HepG2 (cell line): ENCODE results near the gene DDX28. TPM values are rescaled to one million over a fixed set of nuclear protein-coding genes. Genes with fewer than 3 reads are reported as not detected.

Source experiments
- AHR ChIP-seq: IDR thresholded peaks from 2 replicates; pipeline ENCODE4 v1.6.1; 2018; ENCODE audit warnings: missing genetic modification reagents, missing compliant biosample characterization
- FOSL2 ChIP-seq: sonication (generic); formaldehyde crosslinking; IDR thresholded peaks from 2 replicates; pipeline ENCODE4 v1.4.0; 2020; ENCODE audit warnings: missing genetic modification reagents
- FOXK2 ChIP-seq: fragments of 450-650 bp; IDR thresholded peaks from 2 replicates; pipeline ENCODE4 v1.6.1; 2016
- GABPA ChIP-seq, 2 experiments: IDR thresholded peaks; 2 replicates each; pipeline ENCODE4 v1.6.1; 2011 to 2016; ENCODE audit warnings: low read depth in 2 of 2, low read length in 1 of 2, missing biosample characterization in 1 of 2, missing genetic modification characterization in 1 of 2
- HNRNPK ChIP-seq: fragments of 200-400 bp; formaldehyde crosslinking; IDR thresholded peaks from 2 replicates; pipeline ENCODE4 v1.6.1; 2018; ENCODE audit warnings: low read length, low read depth, moderate library complexity, mild to moderate bottlenecking; ENCODE audit not compliant: poor library complexity, severe bottlenecking
- IKZF5 ChIP-seq: IDR thresholded peaks from 2 replicates; pipeline ENCODE4 v1.6.1; 2018; ENCODE audit warnings: missing genetic modification reagents, mild to moderate bottlenecking, missing compliant biosample characterization
- LRRFIP1 ChIP-seq: sonication (generic); formaldehyde crosslinking; conservative IDR thresholded peaks from 2 replicates; pipeline ENCODE4 v1.4.0; 2020; ENCODE audit warnings: missing genetic modification reagents
- PHF21A ChIP-seq: sonication (generic); formaldehyde crosslinking; IDR thresholded peaks from 2 replicates; pipeline ENCODE4 v1.5.0; 2020; ENCODE audit warnings: mild to moderate bottlenecking, missing genetic modification reagents
- RAD21 ChIP-seq: fragments of 450-650 bp; formaldehyde crosslinking; IDR thresholded peaks from 2 replicates; pipeline ENCODE4 v1.5.0; 2020; ENCODE audit warnings: mild to moderate bottlenecking
- RFXANK ChIP-seq: IDR thresholded peaks from 2 replicates; pipeline ENCODE4 v1.6.1; 2016
- SALL1 ChIP-seq: sonication (generic); formaldehyde crosslinking; IDR thresholded peaks from 2 replicates; pipeline ENCODE4 v1.8.0; 2022; ENCODE audit warnings: mild to moderate bottlenecking, missing genetic modification reagents
- SATB2 ChIP-seq: sonication (generic); formaldehyde crosslinking; IDR thresholded peaks from 2 replicates; pipeline ENCODE4 v1.5.0; 2020; ENCODE audit warnings: missing genetic modification reagents
- SOX5 ChIP-seq: IDR thresholded peaks from 2 replicates; pipeline ENCODE4 v1.6.1; 2016; ENCODE audit warnings: borderline replicate concordance
- SP5 ChIP-seq: IDR thresholded peaks from 2 replicates; pipeline ENCODE4 v1.6.1; 2016; ENCODE audit warnings: low read depth, borderline replicate concordance
- STAG1 ChIP-seq: sonication (generic); formaldehyde crosslinking; IDR thresholded peaks from 2 replicates; pipeline ENCODE4 v1.4.0; 2020; ENCODE audit warnings: missing genetic modification reagents
- TFDP1 ChIP-seq: IDR thresholded peaks from 2 replicates; pipeline ENCODE4 v1.6.1; 2016; ENCODE audit warnings: missing compliant biosample characterization, missing genetic modification reagents, borderline replicate concordance
- ZBTB34 ChIP-seq: sonication (generic); formaldehyde crosslinking; IDR thresholded peaks from 2 replicates; pipeline ENCODE4 v1.8.0; 2022; ENCODE audit warnings: mild to moderate bottlenecking, missing genetic modification reagents
- ZKSCAN8 ChIP-seq: IDR thresholded peaks from 2 replicates; pipeline ENCODE4 v1.6.1; 2016; ENCODE audit warnings: borderline replicate concordance, missing genetic modification reagents, missing compliant biosample characterization
- ZNF121 ChIP-seq: sonication (generic); formaldehyde crosslinking; IDR thresholded peaks from 2 replicates; pipeline ENCODE4 v1.5.0; 2020; ENCODE audit warnings: mild to moderate bottlenecking, missing genetic modification reagents
- ZNF33A ChIP-seq: sonication (generic); formaldehyde crosslinking; IDR thresholded peaks from 2 replicates; pipeline ENCODE4 v1.5.1; 2020; ENCODE audit warnings: missing genetic modification reagents, mild to moderate bottlenecking, moderate library complexity, borderline replicate concordance
- ZNF704 ChIP-seq: sonication (generic); formaldehyde crosslinking; IDR thresholded peaks from 2 replicates; pipeline ENCODE4 v1.8.1; 2023; ENCODE audit warnings: mild to moderate bottlenecking, inconsistent platforms, moderate library complexity, missing genetic modification reagents, borderline replicate concordance
- ZNF772 ChIP-seq: sonication (generic); formaldehyde crosslinking; IDR thresholded peaks from 2 replicates; pipeline ENCODE4 v1.5.0; 2020; ENCODE audit warnings: mild to moderate bottlenecking, missing genetic modification reagents
- ZNF788 ChIP-seq: sonication (generic); formaldehyde crosslinking; IDR thresholded peaks from 2 replicates; pipeline ENCODE4 v1.5.0; 2020; ENCODE audit warnings: mild to moderate bottlenecking, missing genetic modification reagents, borderline replicate concordance
- polyA plus RNA-seq, 8 experiments: library from polyadenylated mRNA; depleted of rRNA in 3 of 8; stranded (reverse) in 7 of 8; unstranded in 1 of 8; fragments of >200 nt; fragmentation: Illumina TruSeq in 4 of 8; extraction: Trizol in 4 of 8; gene quantifications; 2 replicates each; pipeline versions ENCODE4 v1.2.1 to v1.2.3, GENCODE V29; 2011 to 2016; ENCODE audit warnings: low read depth in 4 of 8, missing spikeins in 1 of 8, mixed read lengths in 1 of 8; ENCODE audit not compliant: insufficient read depth in 1 of 8
- total RNA-seq, 5 experiments: library from RNA; depleted of rRNA; stranded (reverse); fragments of >200 nt; fragmentation: Illumina TruSeq; extraction: Trizol; gene quantifications; 2 replicates each; pipeline ENCODE4 v1.2.3, GENCODE V29; 2016; ENCODE audit warnings: low read depth in 1 of 5

DDX28 gene
- total and polyA plus RNA-seq, 2 of the 13 experiments (the other 11 are each of a cell fraction or from before 2014, with no cell fraction given): 14.1 to 16.4 TPM

- TF ChIP-seq STAG1 (CRISPR knock-in tag) (0 out of 2 replicates have a peak, but pooled peaks have one; percentile 3), ZNF33A (CRISPR knock-in tag) (no peak), SOX5 (CRISPR knock-in tag) (no peak), SATB2 (CRISPR knock-in tag) (no peak), HNRNPK (no peak), SALL1 (CRISPR knock-in tag) (peak; percentile 26; the same call in 1 of the 2 replicates), SP5 (no peak), RFXANK (no peak), AHR (CRISPR knock-in tag) (peak; percentile 25; the same call in 1 of the 2 replicates), RAD21 (CRISPR knock-in tag) (no peak), GABPA (IDR thresholded peaks at IDR 0.05; ENCODE audit: low read depth, low read length) (no peak), GABPA (CRISPR knock-in tag; IDR thresholded peaks at IDR 0.05; ENCODE audit: low read depth) (peak; percentile 40; the same call in 1 of the 2 replicates), PHF21A (CRISPR knock-in tag) (0 out of 2 replicates have a peak, but pooled peaks have one; percentile 39), ZKSCAN8 (0 out of 2 replicates have a peak, but pooled peaks have one; percentile 28), IKZF5 (CRISPR knock-in tag) (peak; percentile 43; the same call in 1 of the 2 replicates), ZBTB34 (CRISPR knock-in tag) (no peak), FOSL2 (CRISPR knock-in tag) (no peak), ZNF772 (CRISPR knock-in tag) (peak; percentile 59; the same call in 1 of the 2 replicates), TFDP1 (CRISPR knock-in tag) (no peak), ZNF704 (CRISPR knock-in tag) (0 out of 2 replicates have a peak, but pooled peaks have one; percentile 15), FOXK2 (no peak), LRRFIP1 (CRISPR knock-in tag) (no peak), ZNF121 (CRISPR knock-in tag) (no peak), ZNF788 (CRISPR knock-in tag) (peak; percentile 41; the same call in 1 of the 2 replicates)
Measured at GRCh38 chr16:67987460-67988160, 35.4 kb downstream of the DDX28 start (continued).
